Embryonic facial prominence (tissue), 1 donor: ENCODE measurements around the gene BMX.

Experiments used
- DNase-seq: peaks from one replicate; pipeline ENCODE4 v3.0.0-alpha.2; 2016; ENCODE audit errors: extremely low spot score

The BMX gene

DNA sequence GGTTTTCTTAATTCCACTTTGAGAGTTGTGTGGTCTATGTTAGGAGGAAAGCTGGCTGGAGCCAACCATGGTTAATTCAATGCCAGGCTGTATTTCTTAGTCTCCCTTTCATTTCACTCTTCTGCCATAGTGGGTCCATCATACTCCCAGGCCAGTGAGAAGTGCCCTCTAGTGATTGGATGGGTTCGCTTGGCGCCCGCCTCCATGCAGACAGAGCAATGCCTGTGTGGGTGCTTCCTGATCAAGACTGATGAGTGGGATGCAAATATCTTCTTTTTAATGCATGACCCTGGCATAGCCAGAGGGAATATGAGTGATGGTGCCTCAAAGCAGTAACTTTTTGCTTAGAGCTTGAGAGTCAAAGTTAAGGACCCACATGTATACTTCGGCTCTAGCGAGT, 6.4 kb downstream of the BMX start:
- no peak for DNase-seq

DNA sequence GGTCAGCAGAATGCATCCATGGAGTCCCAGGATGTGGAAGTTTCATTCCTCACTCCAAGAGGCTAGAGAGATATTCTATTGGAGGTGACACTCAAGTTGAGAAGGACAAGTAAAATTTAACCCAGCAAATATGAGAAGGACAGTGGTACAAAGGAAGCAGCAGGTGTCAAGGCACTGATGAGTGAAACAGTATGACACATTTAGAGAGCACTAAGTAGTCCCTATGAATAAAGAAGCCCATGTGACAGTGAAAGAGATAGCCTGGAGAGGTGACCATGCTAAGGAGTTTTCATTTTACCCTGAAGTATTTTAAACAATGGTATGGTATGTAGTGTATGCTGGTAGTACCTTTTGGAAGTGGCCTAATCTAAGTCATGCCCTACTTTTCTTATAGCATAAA, 9.2 kb downstream of the BMX start:
- DNase-seq: no peak

DNA sequence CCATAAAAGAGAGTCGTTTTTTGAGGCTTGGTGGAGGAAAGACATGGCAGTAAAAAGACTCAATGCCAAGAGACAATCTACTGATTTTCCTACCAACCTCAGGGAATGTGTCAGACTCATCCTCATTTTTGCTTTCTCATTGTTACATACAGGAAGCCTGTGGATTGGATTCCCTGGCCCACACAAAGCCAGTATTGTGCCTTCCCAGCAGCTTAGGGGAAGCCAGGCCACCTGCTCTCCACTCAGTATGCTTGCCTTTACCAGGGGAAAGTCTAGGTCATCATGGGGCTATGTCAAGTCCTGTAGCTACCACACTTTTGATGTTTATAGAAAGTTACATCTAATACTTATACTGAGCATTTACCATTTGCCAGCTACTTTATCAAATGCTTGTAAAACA, 11.0 kb downstream of the BMX start:
- DNase-seq: no peak

DNA sequence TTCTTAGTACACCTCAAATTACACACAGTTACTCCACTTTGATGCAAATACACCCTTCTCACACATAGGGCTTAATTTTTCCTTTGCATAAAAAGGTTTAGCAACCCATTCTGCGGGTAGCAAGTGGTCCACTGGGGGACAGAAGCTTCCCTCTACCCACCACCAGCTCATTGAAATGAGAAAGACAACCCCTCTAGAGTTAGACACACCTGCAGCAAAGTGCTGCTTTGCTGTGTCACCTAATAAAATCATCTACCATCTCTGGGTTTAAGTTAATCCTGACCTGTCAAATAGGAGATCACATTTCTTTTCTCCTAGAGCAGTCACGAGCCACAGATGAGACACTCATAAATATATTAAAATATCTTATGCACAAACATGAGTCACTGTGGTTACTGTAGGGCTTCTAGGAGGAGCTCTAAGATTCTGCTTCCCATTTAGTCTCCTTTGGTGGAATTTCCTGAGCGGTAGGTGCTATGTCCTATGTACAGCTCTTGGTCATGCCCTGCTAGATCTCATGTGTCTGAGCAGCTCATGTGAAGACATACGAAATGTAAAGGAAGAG, 11.9 kb downstream of the BMX start:
- no peak for DNase-seq

DNA sequence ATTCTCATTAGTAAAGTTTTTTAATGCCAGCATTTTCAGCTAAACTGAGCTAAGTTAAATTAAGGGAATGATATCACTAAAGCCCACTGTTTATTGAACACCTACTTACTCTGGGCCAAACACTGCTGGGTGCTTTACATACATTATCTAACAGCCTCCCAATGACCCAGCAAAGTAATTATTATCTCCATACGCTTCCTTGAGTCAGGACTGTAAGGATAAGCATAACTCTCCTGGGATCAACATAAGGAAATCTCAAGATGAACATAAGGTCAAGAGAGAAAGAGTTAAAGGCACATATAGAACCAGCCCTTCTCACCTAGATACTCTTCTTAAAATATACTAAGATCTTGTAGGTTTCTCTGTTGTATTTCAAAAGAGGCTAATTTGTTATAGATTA, 13.7 kb downstream of the BMX start:
- DNase-seq: no peak

DNA sequence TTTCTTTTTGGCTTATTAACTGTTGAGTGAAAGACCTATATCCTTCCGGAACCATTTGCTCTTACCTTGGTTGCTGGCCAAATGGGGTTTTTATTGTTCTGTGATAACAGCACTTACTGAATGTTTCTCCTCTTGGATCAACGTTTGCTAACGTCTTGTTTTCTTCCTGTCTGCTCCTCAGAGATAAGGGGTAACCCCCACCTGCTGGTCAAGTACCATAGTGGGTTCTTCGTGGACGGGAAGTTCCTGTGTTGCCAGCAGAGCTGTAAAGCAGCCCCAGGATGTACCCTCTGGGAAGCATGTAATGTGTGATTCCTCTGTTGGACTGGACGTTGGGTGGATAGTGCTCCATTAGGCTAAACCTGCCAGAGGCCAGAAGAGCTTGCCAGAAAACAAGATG, 15.3 kb downstream of the BMX start:
- no peak for DNase-seq

DNA sequence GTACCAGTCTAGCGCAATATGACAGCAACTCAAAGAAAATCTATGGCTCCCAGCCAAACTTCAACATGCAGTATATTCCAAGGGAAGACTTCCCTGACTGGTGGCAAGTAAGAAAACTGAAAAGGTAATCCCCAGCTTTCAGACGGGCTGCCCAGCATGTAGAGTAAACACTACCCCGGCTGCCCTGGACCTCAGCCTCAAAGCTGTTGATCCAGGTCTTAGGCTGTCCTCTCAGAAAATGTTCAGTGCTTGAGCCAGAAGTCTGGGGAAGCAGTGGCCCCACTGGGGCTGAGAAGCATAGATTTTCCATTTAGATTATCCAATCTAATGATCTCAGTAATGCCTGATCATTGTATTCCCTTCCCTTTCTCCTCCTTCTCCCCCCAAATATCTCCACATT, 21.9 kb downstream of the BMX start:
- DNase-seq: no peak

DNA sequence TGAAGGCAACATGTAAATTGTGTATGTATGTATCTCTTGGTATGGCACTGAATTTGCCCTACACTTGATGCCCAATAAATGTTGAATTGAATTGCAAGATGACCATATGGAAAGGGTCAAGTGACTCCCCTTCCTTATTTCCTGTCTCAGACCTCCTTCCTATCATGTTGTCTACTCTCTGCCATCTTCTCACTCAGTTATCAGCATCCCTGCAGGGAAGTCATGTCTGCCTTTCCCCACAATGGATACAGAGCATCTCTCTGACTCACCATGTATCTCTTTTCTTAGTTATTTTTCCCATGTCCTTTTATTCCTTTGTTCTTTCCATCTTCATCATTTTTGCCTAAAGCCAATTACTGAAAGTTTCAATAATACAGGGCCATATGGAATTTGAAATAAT, 22.5 kb downstream of the BMX start:
- no peak for DNase-seq

DNA sequence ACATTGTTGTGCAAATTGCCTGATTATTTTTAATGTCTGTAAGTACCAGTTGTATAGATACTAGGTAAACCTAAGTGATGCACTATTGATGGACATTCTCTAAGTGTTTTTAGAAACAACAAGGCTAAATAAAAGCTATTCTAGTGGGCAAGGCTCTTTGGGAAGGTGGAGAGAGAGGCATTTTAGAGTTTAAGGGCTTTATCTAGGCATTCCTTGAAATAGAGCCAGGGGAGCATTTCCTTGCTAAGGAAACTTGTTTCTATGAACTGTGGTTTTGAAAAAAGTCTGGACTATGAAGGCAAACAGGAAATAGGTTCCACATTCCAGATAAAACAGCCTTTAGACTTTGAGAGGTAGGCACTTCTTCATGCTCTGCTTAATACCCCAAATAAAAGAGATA, 23.8 kb downstream of the BMX start:
- no peak for DNase-seq

DNA sequence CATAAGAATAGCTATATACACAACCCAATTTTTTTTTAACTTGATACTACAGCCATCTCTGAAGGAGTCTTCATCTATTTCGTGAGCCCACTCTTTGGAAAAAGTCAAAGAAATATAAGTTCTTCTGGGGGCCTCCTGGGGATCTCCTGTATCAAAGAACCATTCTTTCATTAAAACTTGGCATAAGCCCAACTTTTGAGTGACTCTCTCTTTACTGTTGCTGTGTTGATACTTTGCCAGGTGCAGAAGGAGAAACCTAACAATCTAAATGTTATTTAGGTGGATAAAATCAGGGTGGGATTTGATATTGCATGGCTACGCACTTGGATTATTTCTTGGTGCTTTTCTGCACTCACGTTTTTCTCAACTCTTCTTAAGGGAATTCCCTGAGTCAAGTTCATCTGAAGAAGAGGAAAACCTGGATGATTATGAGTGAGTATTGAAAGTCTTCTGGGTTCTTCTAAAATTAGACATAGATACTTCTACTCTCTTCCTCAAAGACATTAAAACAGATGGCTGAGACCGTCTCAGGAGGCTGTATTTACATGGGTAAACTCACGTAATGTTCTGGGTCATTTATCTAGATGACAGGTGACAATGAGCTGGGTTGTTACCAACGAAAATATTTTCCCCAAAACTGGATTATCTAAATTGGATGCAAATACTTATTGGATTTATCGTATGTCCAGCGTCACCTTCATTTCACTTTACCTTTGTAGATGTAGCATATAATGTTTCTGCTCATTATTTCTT, 25.2 kb downstream of the BMX start:
- no peak for DNase-seq

DNA sequence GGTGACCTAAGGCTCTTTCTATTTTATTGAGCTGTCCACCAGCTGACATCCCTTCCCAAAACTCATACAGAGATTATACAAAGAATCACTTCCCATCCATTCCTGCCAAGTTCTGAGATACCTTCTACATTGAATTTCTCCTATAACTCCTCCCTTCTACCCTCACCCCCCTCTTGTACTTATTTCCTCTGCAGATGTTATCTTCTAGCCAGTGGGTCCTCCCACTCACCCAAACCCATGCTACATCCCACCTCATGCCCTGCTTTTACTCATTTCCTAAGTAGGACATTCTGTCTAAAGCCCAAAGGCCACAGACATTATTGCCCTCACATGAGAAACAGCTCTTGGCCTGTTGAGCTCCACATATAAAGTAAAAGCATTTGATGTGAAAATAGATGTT, 28.6 kb downstream of the BMX start:
- DNase-seq: no peak

DNA sequence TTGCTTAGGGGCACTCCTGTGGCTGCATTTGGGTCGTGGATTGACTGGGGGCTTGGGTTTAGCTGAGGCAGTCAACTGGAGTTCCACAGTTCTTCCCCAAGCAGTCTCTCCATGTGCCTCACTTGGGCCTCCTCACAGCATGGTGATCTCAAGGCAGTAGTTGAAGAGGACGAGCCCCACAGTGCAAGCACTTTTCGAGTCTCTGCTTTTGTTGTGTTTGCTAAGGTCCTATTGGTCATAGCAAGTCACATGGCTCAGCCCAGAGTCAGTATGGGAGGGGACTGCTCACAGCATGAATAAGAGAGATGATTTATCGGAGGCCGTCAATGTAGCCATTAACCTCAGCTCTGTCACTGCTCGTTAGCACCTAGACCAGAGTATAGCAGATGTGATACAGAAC, 29.7 kb downstream of the BMX start:
- DNase-seq: no peak

DNA sequence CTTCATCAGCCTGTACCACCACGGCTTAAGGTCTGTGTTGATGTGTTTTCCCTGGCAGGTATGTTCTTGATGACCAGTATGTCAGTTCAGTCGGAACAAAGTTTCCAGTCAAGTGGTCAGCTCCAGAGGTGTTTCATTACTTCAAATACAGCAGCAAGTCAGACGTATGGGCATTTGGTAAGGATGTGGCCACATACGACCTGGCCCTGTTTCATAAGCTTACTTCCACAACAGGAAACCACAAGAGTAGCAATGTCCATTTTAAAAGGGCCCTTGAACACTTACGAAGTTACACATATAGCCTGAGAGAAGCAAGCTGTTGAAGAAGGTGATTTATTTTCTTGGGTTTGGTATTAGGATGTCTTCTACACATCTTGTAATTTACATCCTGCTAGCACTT, 46.1 kb downstream of the BMX start:
- DNase-seq: no peak

DNA sequence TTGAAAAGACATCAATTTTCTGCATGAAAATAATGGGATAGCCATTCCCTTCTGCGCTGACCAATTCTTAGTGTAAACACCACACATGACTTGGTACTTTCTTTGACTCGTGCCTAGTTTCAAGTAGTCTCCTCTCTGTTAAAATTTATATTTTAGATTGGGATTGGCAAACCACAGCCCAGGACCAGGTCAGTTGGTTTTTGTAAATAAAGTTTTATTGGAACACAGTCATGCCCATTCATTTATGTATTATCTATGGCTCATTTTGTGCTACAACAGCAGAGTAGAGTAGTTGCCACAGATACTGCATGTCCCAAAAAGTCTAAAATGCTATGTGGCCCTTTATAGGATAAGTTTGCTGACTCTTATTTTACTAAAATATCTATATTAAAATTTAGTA, 46.7 kb downstream of the BMX start:
- no peak for DNase-seq

DNA sequence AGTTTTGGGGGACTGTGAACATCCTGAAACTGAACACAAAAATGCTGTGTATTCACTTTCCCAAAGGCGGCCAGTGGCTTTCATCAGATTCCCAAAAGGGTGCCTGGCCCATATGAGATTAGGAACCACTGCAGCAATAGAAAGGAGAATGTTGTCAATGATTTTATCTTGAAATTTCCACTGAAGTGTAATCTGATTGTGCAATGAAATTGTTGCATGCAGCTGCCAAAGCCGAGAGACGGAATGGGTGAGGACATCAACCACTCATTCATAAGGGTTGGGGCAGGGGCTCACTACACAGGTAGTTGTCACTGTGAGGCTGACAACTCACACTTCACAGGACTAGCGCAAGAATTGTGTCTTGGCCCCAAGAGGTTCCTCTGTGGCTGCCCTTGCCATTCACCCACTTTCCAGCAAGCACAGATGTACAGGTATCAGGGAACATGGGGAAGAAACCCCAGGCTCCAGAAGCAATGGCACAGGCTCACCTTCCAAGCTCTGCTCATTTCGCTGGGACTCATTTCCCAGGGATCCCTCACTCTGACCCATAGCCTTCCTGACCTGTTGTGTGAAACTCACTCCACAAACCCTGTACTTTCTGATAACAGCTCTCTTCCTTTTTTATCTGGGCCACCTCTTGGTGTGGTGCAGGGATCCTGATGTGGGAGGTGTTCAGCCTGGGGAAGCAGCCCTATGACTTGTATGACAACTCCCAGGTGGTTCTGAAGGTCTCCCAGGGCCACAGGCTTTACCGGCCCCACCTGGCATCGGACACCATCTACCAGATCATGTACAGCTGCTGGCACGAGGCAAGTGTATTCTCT, 48.8 kb downstream of the BMX start:
- DNase-seq: no peak

DNA sequence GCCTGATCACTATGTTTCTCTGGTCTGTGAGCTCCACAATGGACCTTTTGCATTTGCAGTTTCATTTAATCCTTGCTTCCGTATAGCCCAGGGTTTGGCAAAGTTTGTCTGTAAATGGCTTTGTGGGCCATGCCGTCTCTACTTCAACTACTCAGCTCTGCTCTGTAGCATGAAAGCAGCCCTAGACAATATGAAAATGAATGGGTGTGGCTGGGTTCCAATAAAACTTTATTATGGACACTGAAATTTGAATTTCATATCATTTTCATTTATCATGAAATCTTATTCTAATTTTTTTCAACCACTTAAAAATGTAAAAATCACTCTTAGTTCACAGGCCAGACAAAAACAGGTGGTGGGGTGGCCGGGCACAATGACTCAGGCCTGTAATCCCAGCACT, 58.6 kb downstream of the BMX start:
- DNase-seq: no peak

DNA sequence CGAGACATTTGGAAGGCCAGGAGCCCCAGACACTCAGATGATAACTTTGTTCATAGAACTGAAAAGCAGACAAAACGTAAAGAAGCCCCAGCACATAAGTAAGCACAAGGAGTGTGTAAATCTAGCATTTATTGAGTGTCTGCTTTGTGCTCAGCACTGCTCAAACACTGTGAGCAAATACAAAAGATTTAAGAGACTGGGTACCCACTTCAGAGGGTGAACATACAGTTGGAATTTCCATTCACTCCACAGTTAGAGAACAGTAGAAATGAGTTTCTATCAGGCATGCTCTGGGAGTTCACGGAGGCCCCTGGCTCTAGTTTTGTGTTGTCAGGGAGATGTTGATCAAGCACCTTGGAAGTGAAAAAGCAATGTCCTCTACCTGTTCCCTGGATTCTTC, 60.3 kb downstream of the BMX start:
- DNase-seq: no peak

DNA sequence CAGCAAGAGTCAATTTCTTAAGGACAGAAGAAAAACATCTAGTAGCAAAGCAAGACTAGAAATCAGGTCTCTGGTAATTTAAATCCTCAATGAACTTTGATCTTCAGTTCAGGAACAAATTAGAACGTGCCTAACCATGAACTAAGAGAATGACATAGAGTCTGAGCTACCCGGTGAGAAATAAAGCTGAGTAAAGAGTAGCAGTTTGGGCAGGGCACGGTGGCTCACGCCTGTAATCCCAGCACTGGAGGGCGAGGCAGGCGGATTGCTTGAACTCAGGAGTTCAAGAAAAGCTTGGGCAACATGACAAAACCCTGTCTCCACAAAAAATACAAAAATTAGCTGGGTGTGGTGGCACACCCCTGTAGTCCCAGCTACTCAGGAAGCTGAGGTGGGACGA, 62.4 kb downstream of the BMX start:
- no peak for DNase-seq

DNA sequence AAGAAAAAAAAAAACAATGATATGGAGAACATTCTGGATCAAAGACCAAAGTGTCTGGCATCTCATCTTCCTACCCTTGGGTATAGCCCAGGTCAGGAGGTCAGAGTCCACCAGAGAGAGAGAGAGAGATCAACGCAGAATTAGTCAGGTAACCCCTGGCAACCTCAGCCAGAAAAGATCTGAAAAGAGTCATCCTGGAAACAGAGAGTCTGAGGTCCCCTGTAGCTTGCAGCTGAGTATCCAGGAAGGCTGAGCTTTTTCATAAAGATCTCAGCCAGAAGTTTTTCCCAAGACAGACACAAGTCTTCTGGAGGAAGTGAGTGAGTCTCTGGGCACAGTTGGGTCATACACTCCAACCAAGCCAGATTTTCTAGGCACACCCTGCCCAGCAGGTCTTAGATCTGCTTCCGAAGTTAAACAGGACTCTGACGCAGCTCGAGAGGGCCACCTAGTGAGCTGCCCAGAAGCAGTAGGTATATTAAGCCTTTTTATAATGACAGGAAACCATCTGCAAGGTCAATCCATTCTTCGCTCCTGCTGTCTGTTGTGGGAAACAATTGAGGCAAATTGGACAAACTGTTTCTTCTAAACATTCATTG, 64.5 kb downstream of the BMX start:
- no peak for DNase-seq

DNA sequence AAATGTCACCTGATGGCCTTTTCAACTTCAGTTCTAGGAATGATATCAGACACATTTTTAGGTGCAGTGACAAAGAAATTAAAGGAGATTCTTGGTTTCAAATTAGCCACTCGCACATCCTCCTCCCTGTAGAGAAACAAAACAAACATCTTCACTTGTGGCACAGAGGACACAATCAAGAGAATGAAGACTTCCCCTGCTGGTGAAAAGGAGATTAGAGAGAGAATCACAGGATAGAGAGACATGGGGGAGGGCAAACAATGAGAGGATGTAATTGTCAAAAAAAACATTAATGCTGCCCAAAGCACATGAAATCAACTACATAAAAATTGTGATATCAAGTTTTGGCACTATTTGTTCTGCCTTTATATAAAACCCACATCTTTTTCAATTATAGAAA, 65.6 kb downstream of the BMX start:
- DNase-seq: no peak

DNA sequence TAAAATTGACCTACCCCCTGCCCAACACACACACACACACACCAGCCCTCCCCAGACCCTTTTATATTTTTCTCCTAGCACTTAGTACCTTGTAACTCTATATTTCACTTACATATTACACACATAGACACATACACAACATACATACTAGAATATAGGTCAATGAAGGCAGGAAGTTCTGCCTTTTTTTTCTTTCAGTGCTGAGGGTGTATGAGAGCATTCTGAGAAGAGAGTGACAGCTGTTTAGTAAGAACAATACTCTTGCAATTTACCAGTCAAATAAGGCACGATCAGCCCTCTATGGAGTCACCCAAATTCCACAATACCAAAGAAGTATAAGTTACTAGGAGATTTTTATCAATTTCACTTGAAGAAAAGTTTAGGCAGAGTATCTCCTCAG, 66.7 kb downstream of the BMX start:
- DNase-seq: no peak

DNA sequence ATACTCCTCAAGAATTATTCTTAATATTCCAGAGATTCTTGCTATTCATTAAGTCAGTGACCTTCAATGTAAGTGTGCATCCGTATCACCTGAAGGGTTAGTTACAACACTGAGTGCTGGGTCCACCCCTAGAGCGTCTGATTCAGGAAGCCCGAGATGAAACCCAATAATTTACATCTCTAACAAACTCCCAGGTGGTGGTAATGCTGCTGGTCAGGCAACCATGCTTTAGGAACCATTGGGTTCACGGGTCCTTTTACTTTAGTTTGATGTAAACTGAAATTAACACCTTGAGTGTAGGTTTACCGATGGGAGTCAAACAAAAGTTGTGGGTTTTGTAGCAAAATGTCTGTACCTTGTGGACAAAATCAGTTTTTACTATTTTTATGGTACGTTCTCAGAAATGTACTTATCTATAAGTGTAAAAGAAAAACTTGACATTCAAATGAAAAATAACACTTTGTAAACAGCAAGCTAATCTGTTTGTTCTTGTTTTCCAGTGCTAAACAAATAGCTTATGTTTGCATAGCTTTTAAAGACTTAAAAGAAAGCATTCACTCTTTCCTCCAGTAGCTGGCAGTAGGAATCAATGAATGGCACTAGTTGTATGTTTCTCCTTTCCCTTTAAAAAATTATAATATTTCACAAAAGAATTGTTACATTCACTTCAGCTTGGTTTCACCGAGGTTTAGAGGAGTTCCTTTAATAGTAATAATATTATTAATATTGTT, 67.4 kb downstream of the BMX start:
- peak; percentile 7 for DNase-seq
